HG02852 (cell line): ENCODE measurements around the gene RNF14.
"Not testable (repeated sequence)": the region's sequence is repeated elsewhere in the genome, so short reads cannot be mapped to it uniquely, and the experiment has no call there.

Source experiments
- ATAC-seq: cut with Tn5 transposase; IDR thresholded peaks from one replicate; pipeline ENCODE4 v1.9.1; 2021; ENCODE audit warnings: mild to moderate bottlenecking, moderate library complexity; ENCODE audit not compliant: unreplicated experiment

Gene RNF14

DNA sequence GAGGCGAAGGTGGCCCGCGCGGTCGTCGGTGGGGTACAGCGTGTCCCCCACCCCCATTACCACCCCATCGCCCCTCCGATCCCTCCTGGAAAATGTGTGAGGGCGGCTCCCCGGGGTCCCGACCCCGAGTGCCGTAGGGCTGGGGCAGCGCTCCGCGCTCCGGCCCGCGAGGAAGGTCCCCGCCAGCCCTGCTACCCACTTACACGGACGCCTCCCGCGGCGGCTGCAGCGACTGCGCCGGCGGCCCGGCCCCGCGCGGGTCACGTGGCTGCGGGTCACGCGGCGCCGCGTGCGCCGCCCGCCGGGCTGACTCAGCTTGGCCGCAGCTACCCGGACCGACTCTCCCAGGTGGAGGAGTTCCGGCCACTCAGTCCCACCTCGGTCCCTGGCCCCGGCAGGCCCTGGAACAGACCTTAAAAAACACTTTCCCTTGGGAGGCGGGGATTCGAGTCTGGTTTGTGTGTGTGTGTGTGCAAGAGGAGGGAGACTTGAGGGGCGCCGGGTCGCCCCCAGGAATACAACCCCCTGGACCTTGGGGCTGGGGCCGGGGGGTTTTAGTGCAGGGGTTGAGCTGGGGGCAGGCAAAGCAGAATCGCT, 44.0 kb downstream of the RNF14 start, which contains the start of gene GNPDA1:
TSS of gene GNPDA1 (minus strand) at position 236 of the 597 bp plus-strand sequence. CDS start 992 bp downstream, outside the sequence.
- ATAC-seq, result peak; percentile 75

DNA sequence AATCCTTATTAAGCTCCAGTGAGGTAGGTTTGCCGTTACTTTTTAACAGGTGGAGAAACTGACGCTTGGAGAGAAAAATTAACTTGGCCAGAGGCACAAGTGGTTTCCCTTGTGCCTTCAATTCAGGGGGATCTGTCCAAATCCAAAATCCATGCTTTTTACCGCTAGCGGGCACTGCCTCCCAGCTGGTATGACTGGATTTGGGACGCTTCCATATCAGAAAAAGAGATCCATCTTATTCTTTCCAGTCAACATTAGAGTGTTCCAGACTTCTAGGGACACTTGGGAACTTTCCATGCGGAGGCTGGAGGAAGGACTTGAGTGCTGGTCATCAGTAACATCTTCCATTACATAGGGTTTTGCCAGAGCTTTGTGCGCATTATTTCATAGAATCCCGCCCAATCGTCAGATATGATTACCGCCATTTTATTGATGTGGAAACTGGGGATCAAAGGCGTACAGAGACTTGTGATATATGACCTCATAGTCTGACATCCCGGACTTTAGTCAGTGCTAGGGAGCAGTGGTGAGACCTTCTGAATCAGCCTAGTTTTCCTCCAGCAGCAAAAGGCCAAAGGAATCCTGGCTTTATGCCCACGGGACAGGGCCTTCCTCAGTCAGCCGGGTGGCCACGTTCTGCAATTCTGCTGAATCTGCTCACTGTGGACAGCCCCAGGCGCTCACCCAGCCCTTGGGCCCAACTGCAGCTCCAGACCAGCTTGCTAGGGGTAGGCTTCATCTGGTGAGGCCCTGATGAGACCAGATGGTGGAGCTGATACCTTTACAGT, 45.0 kb downstream of the RNF14 start:
- no peak for ATAC-seq

DNA sequence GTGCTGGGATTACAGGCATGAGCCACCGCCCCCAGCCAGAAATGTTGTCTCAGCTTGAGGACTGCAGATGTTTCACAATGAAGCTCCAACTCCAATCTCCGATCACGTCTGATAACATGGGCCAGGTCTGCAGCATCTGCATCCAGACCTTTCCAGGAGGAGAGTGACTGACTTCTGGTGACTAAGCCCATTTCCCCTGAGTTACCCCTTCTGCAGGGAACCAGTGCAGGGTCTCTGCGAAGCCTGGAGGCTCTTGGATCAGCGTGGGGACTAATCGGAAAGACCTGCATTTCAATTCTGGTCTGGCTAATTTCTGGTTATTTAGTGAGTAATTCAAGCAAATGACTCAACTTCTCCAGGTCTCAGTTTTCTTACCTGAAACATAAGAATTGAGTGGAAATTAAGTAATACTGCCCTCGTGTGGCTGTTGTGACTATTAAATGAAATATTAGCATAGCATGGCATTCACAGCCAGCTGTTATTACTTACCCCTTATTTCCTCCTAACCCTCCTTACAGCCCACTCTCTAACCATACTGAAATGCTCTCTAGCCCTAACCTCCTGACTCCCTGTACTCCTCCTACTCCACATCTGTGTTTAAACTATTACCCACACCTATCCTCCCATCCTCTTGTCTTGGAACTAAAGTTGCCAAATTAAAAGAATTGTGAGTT, 46.1 kb downstream of the RNF14 start:
- no peak for ATAC-seq

DNA sequence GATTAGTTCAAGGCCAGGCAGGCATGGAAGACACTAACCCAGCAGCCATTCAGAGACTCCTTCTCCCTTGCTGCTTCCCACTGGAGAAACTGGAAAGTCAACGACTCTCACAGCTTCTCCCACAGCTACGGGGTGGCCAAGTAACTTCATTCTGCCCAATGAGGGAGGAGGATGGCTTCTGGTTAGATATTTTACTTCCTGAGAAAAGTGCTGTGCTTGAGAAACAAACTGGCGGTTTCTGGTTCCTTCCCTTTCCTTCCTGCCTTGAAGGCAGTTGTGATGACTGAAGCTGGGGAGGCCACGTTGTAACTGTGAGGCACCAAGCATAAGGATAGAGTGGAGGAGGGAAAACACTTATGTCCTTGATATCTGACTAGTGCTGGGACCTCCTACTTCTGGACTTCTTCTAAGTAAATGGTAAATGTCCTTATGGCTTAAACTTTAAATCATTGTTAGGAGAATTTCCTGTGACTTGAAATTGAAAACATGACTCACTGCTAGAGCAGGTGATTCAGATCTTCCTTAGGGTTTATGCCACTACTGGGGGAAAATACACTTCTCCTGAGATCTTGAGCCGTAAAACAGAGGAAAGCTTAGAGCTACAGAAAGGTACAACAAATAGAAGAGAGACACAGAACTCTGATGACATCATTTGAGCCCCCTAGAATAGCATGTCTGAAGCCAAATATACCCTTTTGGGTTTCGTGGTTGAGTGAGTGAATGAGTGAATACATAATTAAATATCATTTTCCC, 47.1 kb downstream of the RNF14 start:
- ATAC-seq, result peak; percentile 18

DNA sequence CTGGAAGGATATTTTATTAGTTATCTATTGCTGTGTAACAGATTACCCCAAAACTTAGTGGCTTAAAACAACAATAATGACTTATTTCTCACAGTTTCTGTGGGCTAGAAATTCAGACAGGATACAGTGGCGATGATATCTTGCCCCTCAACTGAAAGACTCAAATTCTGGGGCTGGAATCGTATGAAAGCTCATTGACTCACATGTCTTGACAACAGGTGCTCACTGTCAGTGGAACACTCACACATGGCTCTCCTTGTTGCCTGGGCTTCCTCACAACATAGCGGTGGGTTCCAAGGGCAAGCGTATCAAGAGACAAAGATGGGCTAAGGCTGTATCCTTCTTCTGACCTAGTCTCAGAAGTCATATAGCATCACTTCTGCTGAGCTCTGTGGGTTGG, 47.7 kb downstream of the RNF14 start:
- peak; percentile 20 for ATAC-seq

DNA sequence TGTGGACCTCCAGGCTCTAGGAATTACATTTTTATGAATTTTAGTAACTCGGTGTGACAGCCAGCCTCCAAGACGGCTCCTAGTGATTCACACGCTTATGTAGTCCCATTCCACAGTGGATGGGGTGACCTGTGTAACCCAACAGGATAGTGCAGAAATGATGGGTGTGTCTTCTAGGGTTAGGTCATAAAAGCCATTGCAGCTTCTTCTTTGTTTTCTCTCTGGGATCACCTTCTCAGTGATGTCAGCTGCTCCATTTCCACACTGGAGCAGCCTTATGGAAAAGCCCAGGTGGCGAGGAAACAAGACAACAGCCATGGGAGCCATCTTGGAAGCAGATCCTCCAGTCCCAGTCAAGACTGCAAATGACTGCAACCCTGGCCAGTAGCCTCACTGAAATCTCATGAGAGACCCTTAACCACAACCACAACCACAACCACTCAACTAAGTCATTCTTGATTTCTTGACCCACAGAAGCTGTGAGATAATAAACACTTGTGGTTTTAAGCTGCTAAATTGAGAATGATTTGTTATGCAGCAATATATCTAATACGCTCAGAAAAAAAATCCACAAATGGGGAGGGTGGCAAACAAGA, 49.0 kb downstream of the RNF14 start:
- no peak for ATAC-seq

DNA sequence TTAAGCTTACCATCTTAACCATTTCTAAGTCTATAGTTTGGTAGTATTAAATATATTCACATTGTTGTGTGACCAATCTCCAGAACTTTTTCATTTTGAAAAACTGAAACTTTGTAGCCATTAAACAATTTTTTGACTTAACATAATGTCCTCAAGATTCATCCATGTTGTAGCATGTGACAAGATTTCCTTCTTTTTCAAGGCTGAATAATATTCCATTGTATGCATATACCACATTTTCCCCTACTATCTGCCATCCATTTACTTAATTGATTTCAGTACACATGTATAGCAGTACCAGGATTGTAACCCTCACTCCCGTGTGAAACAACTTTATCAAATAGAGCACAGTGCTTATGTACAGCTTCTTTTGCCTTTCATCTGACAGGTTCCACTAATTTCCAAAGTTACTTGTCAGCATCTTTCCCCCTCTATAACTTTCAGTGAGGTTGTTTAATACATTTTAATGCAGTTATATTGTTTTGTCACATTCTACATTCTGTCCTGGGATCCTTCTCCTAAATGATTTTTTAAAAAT, 51.3 kb downstream of the RNF14 start:
- no peak for ATAC-seq

DNA sequence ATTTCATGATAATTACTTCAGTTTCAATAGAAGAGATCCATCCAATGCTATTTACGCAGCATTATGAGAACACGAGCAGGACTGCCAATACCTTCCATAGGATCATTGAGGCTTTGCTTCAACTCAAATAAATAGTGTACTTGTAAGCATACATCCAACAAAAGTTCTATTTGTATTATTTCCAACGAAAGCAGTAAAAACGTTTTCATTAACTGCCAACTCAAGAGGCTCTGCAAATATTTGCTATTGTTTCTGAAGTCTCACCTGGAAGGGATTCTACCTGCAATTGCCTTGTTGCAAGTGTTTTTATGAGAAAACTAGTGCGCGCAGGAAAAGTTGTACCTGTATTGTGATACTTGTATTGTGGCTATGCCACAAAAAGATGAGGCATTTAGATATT, 54.9 kb downstream of the RNF14 start:
- ATAC-seq, result no peak

DNA sequence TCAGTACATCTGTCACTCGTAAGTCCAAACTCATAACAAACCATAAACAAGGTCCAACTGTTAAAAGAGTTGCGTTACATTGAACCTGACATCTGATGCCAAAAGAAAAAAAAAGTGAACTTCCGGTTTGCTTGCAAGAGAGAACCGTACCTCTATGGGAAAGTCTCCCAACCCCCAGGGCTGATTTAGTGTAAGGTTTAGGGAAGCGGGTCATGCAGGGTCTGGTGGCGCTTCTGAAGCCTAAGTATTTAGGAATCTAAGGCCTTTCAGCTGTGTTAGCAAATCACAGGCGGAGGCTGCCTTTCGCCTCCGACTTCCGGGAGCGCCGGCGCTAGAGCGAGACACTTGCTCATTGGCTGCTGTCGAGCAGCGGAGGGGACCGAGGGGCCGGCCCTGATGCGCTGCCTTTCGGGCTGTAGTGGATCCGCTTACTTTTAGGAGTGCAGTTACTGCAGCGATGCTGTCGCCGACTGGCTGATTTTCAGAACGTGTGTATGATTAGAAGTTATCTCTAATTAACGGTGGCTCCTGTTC, 55.9 kb downstream of the RNF14 start:
- ATAC-seq, result peak; percentile 100

DNA sequence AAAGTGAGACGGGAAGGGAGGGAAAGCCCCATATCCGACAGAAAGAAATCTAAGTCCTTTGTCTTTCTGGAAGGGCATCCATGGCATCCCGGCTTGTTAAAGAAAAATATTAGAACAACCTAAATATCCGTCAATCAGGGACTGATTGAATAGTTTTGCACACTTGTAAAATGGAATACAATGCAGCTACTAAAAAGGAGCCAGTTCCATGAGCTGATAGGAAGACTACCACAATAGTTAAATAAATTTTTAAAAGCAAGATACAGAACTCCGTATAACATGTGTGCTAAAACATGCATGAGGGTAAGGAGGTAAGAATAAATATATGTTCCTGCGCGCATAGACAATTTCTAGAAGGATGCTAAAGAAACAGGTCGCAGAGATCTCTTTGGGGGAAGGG, 56.7 kb downstream of the RNF14 start:
- no peak for ATAC-seq

DNA sequence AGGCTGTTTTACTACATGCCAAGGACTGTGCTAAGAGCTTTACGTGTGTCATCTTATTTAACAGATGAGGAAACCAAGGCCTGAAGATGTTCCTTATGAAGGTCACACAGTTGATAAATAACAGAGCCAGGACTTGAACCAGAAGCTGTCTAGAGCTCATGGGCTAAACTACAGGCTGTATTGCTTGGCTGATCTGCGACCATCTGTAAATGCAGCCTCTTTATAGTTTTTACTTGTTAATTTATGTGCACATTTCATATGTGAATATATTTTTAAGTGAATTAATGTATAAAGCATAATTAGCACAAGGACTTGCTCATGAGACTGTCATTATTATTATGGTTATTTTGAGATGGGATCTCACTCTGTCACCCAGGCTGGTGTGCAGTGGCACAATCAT, 63.2 kb downstream of the RNF14 start:
- ATAC-seq, result no peak

DNA sequence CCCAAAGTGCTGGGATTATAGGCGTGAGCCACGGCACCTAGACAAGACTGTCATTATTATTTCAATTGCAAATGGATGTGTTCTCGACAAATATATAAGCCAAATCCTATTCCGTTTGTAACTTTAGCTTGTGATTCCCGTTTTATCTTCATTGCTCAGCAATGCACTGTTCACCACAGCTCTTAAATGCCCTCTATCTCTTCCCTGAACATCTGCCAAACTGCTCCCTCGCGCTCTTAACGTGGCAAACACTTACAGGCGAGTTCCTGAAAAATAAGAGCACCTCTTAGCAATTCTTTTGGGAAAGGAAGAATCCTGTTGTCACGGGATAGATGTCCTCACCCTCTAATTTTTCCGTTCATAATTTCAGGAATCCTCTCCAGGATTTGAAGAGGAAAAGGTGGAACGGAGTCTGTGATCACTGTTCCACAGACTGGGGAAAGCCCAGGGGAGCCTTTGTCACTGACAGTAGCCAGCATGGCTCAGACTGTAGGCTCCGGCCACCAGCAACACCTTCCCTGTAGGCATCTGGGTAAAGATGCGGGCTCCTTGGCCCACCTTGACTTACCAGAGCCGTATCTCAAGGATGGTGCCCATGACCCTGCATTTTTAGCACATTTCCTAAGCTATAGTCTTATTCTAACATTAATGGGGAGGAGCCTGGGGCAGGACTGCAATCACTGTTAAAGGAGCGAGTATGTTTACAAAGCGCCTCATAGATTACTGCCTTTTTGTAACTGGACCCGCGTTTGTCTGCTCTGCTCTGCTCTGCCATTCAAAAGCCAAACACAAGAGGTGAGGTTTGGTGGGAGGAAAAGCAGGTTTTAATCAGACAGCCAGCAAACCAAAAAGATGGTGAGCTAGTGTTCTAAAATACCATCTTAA, 64.1 kb downstream of the RNF14 start:
- no peak for ATAC-seq

DNA sequence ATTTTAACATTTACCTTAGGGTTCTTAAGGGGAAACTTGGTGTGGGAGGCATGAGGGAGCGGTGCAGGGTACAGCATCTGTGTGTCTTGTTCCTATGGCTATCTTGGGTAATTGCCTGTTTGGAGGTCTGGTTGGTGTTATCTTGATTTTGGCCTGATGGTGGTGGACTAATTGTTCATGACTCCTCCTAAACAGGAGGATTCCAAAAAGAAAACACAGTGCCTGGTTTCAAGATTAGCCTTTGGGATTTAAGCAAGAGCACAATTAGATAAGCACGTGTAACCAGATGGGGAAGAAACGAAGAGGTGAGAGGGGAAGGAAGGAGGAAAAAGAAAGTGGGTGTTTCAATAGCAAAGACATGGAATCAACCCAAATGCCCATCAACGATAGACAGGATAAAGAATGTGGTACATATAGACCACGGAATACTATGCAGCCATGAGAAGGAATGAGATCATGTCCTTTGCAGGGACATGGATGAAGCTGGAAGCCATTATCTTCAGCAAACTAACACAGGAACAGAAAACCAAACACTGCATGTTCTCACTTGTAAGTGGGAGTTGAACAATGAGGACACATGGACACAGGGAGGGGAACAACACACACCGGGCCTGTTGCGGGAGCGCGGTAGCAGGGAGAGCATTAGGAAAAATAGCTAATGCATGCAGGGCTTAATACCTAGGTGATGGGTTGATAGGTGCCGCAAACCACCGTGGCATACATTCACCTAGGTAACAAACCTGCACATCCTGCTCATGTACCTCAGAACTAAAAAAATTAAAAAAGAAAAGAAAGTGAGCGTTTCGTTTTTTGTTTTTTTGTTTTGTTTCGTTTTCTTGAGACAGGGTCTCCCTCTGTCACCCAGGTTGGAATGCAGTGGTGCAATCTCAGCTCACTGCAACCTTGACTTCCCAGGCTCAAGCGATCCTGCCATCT, 65.0 kb downstream of the RNF14 start:
- not testable (repeated sequence) for ATAC-seq

DNA sequence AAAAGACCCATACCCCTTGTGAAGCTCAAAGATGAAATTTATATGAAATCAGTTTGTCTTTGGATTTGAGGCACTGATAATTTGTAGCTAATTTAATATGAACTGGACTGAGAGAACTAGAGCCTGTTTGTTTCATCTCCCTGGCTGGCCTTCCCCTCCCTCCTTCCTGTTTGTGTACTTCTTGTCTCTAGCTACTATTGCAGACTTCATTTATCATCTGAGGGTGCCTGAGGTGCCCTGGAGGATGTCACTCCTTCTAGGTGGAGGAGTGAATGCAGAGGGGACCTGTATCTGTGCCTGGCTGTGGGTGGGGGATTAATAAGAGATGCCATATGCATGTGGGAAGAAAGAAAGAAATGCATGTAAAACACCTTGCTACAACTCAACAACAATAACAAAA, 66.1 kb downstream of the RNF14 start:
- ATAC-seq, result no peak

DNA sequence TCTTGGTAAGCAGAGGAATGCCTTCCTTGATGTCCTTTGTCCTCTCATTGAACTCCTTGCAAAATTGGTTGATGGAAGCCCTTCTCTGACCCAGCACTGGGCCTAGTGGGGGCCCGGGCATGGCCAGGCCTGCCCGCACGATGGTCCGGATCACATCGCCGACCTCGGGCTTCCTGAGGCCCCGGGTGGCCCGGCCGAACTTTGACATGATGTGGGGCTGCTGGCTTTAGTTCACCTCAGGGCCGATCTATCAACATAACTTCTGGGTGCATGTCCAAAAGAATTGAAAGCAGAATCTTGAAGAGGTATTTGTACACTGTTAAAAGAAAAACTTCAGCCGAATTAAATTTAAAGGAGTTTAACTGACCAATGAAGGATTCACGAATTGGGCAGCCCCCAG, 68.0 kb downstream of the RNF14 start:
- ATAC-seq, result no peak

DNA sequence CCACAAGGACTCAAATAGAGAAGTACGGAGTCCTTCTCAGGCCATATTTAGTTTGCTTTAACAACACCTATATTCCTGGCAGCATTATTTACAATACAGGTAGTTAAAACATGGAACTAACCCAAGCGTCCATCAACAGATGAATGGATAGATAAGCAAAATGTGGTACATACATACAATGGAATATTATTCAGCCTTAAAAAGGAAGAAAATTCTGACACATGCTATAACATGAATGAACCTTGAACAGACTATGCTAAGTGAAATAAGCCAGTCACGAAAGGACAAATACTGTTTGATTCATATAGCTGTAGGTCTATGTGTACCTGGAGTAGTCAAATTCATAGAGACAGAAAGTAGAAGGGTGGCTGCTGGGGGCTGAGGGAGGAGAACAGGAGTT, 68.7 kb downstream of the RNF14 start:
- ATAC-seq, result not testable (repeated sequence)

DNA sequence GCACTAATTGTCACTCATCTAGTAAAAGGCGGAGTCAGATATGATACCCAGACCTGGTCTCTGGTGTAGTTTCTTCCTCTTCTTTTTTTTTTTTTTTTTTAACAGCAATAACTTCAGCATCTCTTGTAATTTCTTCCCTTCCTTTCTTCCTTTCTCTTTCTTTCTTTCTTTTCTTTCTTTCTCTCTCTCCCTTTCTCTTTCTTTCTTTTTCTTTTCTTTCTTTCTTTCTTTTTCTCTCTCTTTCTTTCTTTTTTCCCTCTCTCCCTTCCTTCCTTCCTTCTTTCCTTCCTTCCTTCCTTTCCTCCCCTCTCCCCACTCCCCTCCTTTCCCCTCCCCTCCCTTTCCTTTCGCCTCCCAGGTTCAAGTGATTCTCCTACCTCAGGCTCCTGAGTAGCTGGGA, 69.8 kb downstream of the RNF14 start:
- no peak for ATAC-seq
